Endodermal cell (in vitro differentiated cells): ENCODE results near the gene SNORC. TPM values are rescaled to one million over a fixed set of nuclear protein-coding genes. Genes with fewer than 3 reads are reported as not detected.

ENCODE experiments used
- DNase-seq: peaks from one replicate; pipeline ENCODE4 v3.0.0-alpha.2; 2017
- H3K27ac ChIP-seq: 2 replicates; pipeline ENCODE4 v1.5.1; 2013; ENCODE audit warnings: mild to moderate bottlenecking, low read depth, low read length, moderate library complexity
- H3K27me3 ChIP-seq: 2 replicates; pipeline ENCODE4 v1.6.1; 2013; ENCODE audit warnings: mild to moderate bottlenecking, low read length, moderate library complexity; ENCODE audit not compliant: insufficient read depth, control insufficient read depth, poor library complexity, severe bottlenecking
- H3K36me3 ChIP-seq: 2 replicates; pipeline ENCODE4 v1.7.0; 2013; ENCODE audit warnings: mild to moderate bottlenecking, low read length, moderate library complexity; ENCODE audit not compliant: control insufficient read depth, insufficient read depth
- H3K4me1 ChIP-seq: one replicate; pipeline ENCODE4 v1.7.0; 2013; ENCODE audit warnings: low read length; ENCODE audit not compliant: control insufficient read depth, insufficient read depth
- H3K4me3 ChIP-seq: 2 replicates; pipeline ENCODE4 v1.5.1; 2013; ENCODE audit warnings: mild to moderate bottlenecking, low read length, moderate library complexity
- H3K9ac ChIP-seq: 2 replicates; pipeline ENCODE4 v1.6.1; 2013; ENCODE audit warnings: mild to moderate bottlenecking, low read length, moderate library complexity; ENCODE audit not compliant: poor library complexity, severe bottlenecking; ENCODE audit errors: extremely low read depth
- H3K9me3 ChIP-seq: 2 replicates; pipeline ENCODE4 v1.6.1; 2013; ENCODE audit warnings: mild to moderate bottlenecking, low read length, moderate library complexity; ENCODE audit not compliant: control insufficient read depth
- H3K27ac Mint-ChIP-seq: 2 replicates; pipeline ENCODE4 v1.8.0; 2020; ENCODE audit warnings: mixed read lengths
- H3K27me3 Mint-ChIP-seq: 2 replicates; pipeline ENCODE4 v1.8.0; 2021; ENCODE audit warnings: mild to moderate bottlenecking, mixed read lengths; ENCODE audit not compliant: insufficient read depth
- H3K36me3 Mint-ChIP-seq: 2 replicates; pipeline ENCODE4 v1.8.0; 2020; ENCODE audit warnings: low read depth, mixed read lengths
- H3K4me1 Mint-ChIP-seq: 2 replicates; pipeline ENCODE4 v1.8.0; 2020; ENCODE audit warnings: mixed read lengths
- H3K4me3 Mint-ChIP-seq: 2 replicates; pipeline ENCODE4 v1.8.0; 2020; ENCODE audit warnings: mild to moderate bottlenecking, moderate library complexity, mixed read lengths
- H3K9me3 Mint-ChIP-seq: 2 replicates; pipeline ENCODE4 v1.8.0; 2020; ENCODE audit warnings: mild to moderate bottlenecking, mixed read lengths
- WGBS, 2 experiments: methylation state at CpG; one replicate each; pipeline versions ENCODE4 v1.1.5 to v1.1.7; 2013; ENCODE audit warnings: missing lambda C conversion rate in 2 of 2, mixed read lengths in 1 of 2; ENCODE audit not compliant: insufficient coverage in 1 of 2, insufficient read length in 1 of 2; 5-methylcytosine and 5-hydroxymethylcytosine counted together
- total RNA-seq, 2 donors: library from RNA; stranded (reverse); fragmentation: NEBNext Ultra II Directional in 1 of 2; extraction: Animal tissue kit (Norgen Biotek cat#: 25700) in 1 of 2; gene quantifications; 2 replicates in 1 of 2; 3 replicates in 1 of 2; pipeline ENCODE4 v1.2.1, GENCODE V29; 2021
- TF ChIP-seq, protein P1 (sequence below): fragments of 200-600 bp; sonication (generic); conservative IDR thresholded peaks from 2 replicates; pipeline ENCODE4 v1.5.0; 2021; ENCODE audit warnings: antibody characterized with exemption, mild to moderate bottlenecking

Gene SNORC
- total RNA-seq, 2 donors from 2014 or later: 3.6 to 5.0 TPM

DNA sequence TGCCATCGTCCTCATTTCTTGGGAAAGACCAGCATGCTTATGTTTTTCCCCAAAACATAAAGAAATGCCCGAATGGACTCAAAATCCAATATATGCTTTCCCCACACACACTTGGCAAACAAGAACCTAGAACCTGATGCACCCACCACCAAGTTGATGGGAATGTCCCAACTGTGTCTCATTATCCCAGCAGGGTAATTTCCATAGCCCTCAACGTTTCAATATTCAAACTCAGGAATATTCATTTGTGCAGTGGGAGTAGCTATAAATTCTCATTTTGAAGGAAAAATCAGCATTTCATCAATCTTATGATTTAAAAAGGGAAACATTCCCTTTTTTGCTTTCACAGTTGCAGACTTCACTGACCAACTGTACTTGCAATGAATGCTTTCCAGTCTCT is 50.7 kb downstream of the SNORC start:
- Mint-ChIP-seq H3K36me3 (no peaks in the 10 kb centered on the region), H3K9me3 (no peaks in the 10 kb centered on the region), H3K4me3 (no peak overlapping the region), H3K27me3 (peaks cover 33% of the 10 kb centered on the region), H3K27ac (no peak overlapping the region), H3K4me1 (peaks cover 18% of the 10 kb centered on the region)
- DNase-seq: no peak
- H3K27ac ChIP-seq: no peak overlapping the region
- peaks cover 17% of the 10 kb centered on the region for H3K27me3 ChIP-seq
- no peaks in the 10 kb centered on the region for H3K9me3 ChIP-seq
- TF ChIP-seq, protein P1, sequence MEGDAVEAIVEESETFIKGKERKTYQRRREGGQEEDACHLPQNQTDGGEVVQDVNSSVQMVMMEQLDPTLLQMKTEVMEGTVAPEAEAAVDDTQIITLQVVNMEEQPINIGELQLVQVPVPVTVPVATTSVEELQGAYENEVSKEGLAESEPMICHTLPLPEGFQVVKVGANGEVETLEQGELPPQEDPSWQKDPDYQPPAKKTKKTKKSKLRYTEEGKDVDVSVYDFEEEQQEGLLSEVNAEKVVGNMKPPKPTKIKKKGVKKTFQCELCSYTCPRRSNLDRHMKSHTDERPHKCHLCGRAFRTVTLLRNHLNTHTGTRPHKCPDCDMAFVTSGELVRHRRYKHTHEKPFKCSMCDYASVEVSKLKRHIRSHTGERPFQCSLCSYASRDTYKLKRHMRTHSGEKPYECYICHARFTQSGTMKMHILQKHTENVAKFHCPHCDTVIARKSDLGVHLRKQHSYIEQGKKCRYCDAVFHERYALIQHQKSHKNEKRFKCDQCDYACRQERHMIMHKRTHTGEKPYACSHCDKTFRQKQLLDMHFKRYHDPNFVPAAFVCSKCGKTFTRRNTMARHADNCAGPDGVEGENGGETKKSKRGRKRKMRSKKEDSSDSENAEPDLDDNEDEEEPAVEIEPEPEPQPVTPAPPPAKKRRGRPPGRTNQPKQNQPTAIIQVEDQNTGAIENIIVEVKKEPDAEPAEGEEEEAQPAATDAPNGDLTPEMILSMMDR: no peak
- H3K36me3 ChIP-seq: no peaks in the 10 kb centered on the region
- H3K9ac ChIP-seq: no peak overlapping the region
- H3K4me1 ChIP-seq: no peaks in the 10 kb centered on the region
- no peak overlapping the region for H3K4me3 ChIP-seq
- 89% methylated on average over 3 of the region's 3 CpGs; no CpG with 5 or more reads in 1 of the 2 experiments for WGBS, 2 experiments

DNA sequence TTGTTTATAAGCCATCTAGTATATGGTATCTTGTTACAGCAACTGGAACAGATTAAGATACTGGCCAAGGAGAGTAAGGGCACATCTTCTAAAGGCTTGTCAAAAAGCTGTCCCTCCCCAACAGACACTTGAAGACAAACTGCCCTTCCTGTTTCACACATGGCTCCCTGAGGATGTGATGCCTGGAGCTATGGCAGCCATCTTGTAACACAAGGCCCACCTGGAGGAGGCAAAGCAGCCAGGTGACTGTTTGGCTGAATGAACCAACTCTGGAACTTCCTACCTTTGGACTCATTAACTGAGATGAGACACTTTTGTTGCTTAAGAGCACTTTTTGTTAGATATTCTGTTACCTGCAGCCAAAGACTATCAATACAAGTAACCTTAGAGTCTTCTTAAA is 54.4 kb downstream of the SNORC start:
- Histone ChIP-seq H3K4me3 (no peak overlapping the region), H3K36me3 (no peaks in the 10 kb centered on the region), H3K9me3 (no peaks in the 10 kb centered on the region), H3K4me1 (no peaks in the 10 kb centered on the region), H3K27me3 (peaks cover 50% of the 10 kb centered on the region), H3K9ac (no peak overlapping the region), H3K27ac (no peak overlapping the region)
- TF ChIP-seq, protein P1: no peak
- Mint-ChIP-seq H3K36me3 (no peaks in the 10 kb centered on the region), H3K9me3 (no peaks in the 10 kb centered on the region), H3K27me3 (peaks cover 61% of the 10 kb centered on the region), H3K27ac (no peak overlapping the region), H3K4me3 (no peak overlapping the region), H3K4me1 (peaks cover 21% of the 10 kb centered on the region)
- DNase-seq: no peak

DNA sequence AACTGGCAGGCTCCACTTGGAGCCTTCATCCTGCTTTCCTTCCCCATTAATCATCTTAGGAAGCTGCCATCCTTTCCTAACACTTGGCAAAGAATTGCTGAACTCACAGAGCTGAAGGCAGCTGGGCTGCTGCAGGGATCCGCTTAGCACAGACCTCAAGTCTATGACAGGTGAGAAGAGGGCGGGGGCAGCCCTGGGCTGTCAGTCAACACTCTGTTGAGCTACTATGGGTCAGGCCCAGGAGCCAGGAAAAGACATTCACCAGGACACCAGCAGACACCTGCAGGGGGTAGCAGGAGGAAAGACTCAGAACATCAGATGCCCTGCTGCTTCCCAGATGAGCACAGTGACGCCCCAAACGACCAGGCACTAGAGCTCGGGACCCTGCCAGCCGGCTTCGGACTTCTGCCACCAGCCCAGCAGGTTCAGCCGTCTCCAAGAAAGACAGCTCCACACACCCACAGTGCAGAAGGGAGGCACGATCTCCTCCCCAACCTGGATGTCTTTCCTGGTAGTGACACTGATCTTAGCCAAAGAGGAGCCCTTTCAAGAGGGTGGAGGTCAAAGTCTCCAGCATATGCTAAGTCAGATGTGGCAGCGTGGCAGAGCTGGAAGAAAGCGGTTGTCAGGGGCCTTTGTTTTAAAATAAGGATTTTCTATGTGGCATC is 55.2 kb downstream of the SNORC start:
- Mint-ChIP-seq H3K9me3 (no peaks in the 10 kb centered on the region), H3K27ac (no peak overlapping the region), H3K4me1 (peaks cover 15% of the 10 kb centered on the region), H3K27me3 (peaks cover 69% of the 10 kb centered on the region), H3K36me3 (no peaks in the 10 kb centered on the region), H3K4me3 (no peak overlapping the region)
- no peak overlapping the region for H3K4me3 ChIP-seq
- peaks cover 59% of the 10 kb centered on the region for H3K27me3 ChIP-seq
- no peaks in the 10 kb centered on the region for H3K36me3 ChIP-seq
- no peak overlapping the region for H3K27ac ChIP-seq
- WGBS, 2 experiments: 27 to 37% methylated on average over 3 to 11 of the region's 11 CpGs
- no peaks in the 10 kb centered on the region for H3K4me1 ChIP-seq
- no peak overlapping the region for H3K9ac ChIP-seq
- TF ChIP-seq, protein P1: peak; percentile 22
- peak; percentile 84 for DNase-seq
- no peaks in the 10 kb centered on the region for H3K9me3 ChIP-seq
